DMS153 (cell line): ENCODE data around the gene SLC34A2.
"Not testable (repeated sequence)": the region's sequence is repeated elsewhere in the genome, so short reads cannot be mapped to it uniquely, and the experiment has no call there.

Experiments used
- DNase-seq: peaks from one replicate; lab custom pipeline; 2025; lab: John Stamatoyannopoulos, UW

Gene SLC34A2

GRCh38 chr4:25654971-25655963, at the start of gene SLC34A2:
TSS of gene SLC34A2 (plus strand) at chr4:25655851. CDS start at chr4:25662501, 6,650 bp downstream.
- DNase-seq = no peak

- no peak for DNase-seq
Measured at GRCh38 chr4:25608644-25609043, 47.0 kb upstream of the SLC34A2 start.

- no peak for DNase-seq
Measured at GRCh38 chr4:25609976-25610375, 45.7 kb upstream of the SLC34A2 start.

GRCh38 chr4:25613613-25614012, 42.0 kb upstream of the SLC34A2 start:
- not testable (repeated sequence) for DNase-seq

- no peak for DNase-seq
Measured at GRCh38 chr4:25614807-25615206, 40.8 kb upstream of the SLC34A2 start.

GRCh38 chr4:25621027-25621930, 34.4 kb upstream of the SLC34A2 start:
- no peak for DNase-seq

- no peak for DNase-seq
Measured at GRCh38 chr4:25624616-25625015, 31.0 kb upstream of the SLC34A2 start.

- DNase-seq = no peak
Measured at GRCh38 chr4:25628451-25628850, 27.2 kb upstream of the SLC34A2 start.

- DNase-seq = no peak
Measured at GRCh38 chr4:25632135-25632534, 23.5 kb upstream of the SLC34A2 start.

- no peak for DNase-seq
Measured at GRCh38 chr4:25633541-25633940, 22.1 kb upstream of the SLC34A2 start.

GRCh38 chr4:25635501-25635900, 20.1 kb upstream of the SLC34A2 start:
- no peak for DNase-seq

- DNase-seq = no peak
Measured at GRCh38 chr4:25637581-25638220, 17.9 kb upstream of the SLC34A2 start.

- DNase-seq = no peak
Measured at GRCh38 chr4:25638221-25638601, 17.4 kb upstream of the SLC34A2 start.

GRCh38 chr4:25638806-25639205, 16.8 kb upstream of the SLC34A2 start:
- DNase-seq = no peak

- no peak for DNase-seq
Measured at GRCh38 chr4:25650311-25650710, 5.3 kb upstream of the SLC34A2 start.

GRCh38 chr4:25651682-25652081, 4.0 kb upstream of the SLC34A2 start:
- DNase-seq = no peak

GRCh38 chr4:25654031-25654970, 1.4 kb upstream of the SLC34A2 start:
- DNase-seq = no peak

- DNase-seq = no peak
Measured at GRCh38 chr4:25656031-25656430, 380 bp downstream of the SLC34A2 start.

- DNase-seq = no peak
Measured at GRCh38 chr4:25658357-25658771, 2.7 kb downstream of the SLC34A2 start.

GRCh38 chr4:25658777-25659176, 3.1 kb downstream of the SLC34A2 start:
- no peak for DNase-seq

GRCh38 chr4:25661441-25661840, 5.8 kb downstream of the SLC34A2 start:
- not testable (repeated sequence) for DNase-seq
